ENCODE results near the gene UBN1. TPM values are rescaled to one million over a fixed set of nuclear protein-coding genes. Genes with fewer than 3 reads are reported as not detected.
"Not testable (repeated sequence)": the region's sequence is repeated elsewhere in the genome, so short reads cannot be mapped to it uniquely, and the experiment has no call there.

UBN1 gene
- polyA plus RNA-seq, 4 donors = 33.4 to 36.1 (median 35.0) TPM

DNA sequence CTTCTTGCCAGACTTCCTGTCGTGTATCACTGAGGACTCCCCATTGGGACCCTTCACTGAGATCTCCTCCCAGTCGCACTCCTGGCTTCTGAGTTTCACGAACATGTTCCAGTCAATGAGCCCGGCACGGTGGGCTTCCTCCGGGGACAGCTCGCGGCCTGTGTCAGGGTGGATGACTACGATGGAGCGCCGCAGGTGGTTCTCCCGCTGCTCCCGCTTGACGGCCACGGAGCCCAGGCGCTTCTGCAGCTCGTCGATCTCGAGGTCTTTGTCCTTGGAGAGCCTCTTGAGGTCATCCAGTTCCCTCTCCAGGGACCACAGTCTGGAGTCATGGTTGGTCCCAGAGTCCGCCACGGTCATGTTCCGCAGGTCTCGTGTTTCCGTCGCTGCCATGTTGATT, 36.2 kb downstream of the UBN1 start:
- no peak for DNase-seq (ENCODE audit: low read depth in 4 of 4, low spot score in 3 of 4)

DNA sequence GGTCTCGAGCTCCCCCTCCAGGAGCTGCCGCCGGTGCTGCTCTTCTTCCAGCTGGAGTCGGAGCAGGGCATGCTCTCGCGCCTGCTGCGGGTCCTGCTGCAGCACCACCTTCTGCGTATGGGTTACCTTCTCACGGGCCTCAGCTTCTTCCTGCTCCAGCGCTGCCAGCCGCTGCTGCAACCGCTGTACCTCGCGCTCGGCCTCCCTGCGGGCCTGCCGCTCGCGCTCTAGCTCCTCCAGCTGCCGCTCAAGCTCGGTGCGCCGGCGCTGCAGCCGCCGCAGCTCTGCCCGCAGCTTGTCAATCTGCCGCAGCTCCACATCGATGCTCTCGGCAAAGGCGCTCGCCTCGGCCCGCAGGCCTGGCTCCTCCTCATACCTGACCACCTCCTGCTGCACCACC, 36.9 kb downstream of the UBN1 start:
- DNase-seq (ENCODE audit: low read depth in 4 of 4, low spot score in 3 of 4) = no peak

DNA sequence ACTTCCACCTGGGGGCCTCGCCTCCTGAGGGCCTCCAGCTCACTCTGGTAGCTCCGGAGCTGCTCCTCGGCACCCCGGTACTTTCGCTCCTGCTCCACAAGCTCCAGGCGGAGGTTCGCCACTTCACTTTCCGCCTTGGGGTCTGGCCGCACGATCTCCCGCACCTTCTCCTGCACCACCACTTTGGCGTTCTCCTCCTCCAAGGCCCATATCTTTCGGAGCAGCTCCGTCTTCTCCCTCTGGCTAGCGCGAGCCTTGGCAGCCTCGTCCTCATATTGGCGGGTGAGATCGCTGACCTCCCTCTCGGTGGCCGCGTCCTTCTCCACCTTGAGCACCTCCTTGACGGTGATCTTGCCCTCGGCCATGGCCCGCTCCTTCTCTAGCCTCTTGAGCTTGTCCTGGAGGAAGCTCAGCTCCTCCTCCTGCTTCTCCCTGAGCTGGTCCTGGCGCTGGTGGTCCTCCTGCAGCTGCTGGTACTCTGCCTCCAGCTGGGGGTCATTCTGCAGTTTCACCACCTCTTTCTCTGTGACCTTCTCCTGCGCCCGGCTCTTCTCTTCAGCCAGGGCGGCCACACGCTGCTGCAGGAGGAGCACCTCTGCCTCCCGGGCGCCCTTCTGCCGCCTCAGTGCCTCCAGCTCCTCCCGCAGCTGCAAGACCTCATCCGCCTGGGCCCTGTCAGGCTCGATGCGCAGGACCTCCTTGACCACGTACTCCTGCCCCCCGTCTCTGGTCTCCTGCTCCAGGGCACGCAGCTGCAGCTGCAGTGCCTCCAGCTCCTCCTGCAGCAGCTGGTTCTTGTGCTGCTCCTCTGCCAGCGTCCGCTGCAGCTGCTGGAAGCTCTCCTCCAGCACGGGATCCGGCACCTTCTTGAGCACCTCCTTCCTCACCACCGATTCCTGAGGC, 37.9 kb downstream of the UBN1 start:
- DNase-seq (ENCODE audit: low read depth in 4 of 4, low spot score in 3 of 4) = no peak

DNA sequence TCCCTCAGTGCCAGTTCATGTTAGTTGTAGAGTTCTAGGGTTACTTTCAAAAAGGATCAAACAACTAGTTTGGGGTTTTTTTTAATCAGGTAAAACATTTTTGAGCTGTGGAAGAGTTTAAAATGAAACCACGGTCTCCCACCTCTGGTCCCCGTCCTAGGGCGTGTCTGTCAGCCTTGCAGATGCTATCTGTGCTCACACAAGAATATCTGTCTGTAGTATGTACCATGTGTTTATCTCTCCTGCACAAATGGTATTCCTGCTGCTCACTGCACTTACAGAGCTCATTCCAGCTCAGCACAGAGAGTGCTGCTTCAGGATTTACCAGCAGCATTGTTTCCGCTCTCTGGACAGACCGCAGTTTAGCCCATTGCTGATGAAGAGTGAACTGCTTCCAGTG, 38.9 kb downstream of the UBN1 start:
- DNase-seq (ENCODE audit: low read depth in 4 of 4, low spot score in 3 of 4) = no peak

DNA sequence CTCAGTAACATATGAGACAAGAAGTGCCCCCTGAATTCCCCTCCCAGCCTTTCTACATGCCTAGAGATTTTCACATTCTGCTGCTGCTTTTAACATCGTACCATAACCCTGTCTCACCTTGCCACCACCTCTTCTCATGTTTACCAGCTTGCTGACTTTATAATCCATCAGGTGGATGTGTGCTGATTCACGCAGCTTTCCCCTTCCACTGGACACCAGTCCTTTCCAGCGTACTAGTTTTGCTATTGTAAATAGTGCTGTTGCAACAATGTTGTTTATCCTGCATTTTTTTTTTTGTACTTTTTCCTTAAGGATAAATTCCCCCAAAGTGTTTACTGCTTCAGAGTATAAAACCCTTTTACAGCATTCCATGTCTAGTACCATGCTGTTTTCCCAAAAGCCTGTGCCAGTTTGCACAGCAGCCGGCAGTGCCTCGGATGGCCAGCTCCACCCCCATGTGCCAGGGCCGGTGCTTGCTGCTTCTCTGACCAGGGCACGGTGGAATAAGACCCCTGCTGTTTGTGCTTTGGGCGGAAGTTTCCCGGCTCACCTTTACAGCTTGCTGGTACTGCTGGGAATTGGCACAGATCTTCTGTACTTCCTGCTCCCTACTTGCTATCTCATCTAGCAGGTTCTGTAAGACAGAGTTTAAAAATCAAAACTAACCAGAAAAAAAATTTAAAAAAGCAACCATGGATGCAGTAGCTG, 41.3 kb downstream of the UBN1 start:
- DNase-seq (ENCODE audit: low read depth in 4 of 4, low spot score in 3 of 4) = no peak

DNA sequence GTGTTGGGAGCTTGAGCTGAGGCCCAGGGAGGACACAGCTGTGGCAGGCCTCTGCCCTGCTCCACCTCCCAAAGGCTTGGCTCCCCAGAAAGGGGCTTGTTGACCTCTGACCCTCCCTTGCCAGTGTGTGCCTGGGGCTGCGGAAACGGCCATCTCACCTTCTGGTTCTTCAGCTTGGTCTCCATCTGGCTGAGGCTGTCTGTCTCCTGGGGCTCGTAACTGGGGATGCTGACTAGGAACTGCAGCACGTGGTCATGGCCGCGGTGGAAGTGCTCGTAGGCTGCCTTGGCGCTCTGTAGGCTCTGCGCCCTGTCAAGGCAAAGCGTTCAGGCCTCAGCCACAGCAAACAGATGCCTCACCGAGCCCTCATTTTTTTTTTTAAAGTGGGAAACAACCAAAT, 42.7 kb downstream of the UBN1 start:
- DNase-seq (ENCODE audit: low read depth in 4 of 4, low spot score in 3 of 4) = no peak

DNA sequence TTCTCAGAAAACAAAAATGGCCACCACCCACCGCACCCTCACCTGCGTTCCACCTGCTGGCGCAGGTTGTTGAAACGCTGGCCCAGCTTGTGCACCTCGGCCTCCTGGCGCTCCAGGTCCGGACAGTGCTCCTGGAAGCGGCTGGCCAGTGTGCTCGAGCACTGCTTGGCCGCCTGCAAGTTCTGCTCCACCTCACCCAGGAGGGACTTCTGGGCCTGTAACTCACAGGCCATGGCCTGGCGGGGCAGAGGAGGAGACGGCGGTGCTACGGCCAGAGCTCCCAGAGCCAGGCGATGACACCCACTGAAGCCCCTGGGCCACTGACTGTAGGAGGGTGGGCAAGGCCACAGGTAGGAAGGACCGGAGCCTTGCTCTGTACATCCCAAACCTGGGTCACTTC, 43.4 kb downstream of the UBN1 start:
- no peak for DNase-seq (ENCODE audit: low read depth in 4 of 4, low spot score in 3 of 4)

DNA sequence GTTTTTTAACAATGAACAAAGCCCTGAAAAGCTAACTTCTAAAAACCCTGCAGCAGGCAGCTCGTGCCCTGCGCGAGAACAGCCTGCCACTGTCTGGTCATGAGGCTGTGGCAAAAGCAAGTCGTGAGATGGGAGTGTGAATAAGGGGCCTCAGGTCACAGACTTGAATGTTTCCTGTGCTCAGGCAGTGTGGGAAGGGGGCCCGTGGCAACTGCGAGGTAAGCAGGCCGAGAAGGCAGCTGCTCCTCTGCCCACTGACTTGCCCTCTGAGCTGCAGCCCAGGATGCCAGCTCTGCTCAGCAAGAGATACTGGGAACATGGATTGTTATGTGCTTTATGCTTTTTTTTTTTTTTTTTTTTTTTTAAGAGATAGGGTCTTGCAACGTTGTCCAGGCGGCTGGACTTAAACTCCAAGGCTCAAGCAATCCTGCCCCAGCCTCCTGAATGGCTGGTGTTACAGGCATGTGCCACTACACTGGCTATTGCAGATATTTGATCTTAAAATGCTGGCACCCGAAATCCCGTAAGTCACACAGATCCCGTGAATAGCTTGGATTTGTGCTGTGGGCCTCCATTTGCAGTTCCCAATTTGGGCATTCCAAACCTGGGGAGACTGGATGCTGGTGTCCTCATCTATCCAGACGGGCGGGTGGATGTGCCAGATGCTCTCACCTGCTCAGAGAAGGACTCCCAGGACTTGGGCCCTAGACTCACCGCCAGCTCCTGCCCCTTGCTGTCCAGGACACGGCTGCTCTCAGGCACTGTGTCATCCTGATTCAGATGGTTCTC, 44.0 kb downstream of the UBN1 start:
- DNase-seq (ENCODE audit: low read depth in 4 of 4, low spot score in 3 of 4) = no peak

DNA sequence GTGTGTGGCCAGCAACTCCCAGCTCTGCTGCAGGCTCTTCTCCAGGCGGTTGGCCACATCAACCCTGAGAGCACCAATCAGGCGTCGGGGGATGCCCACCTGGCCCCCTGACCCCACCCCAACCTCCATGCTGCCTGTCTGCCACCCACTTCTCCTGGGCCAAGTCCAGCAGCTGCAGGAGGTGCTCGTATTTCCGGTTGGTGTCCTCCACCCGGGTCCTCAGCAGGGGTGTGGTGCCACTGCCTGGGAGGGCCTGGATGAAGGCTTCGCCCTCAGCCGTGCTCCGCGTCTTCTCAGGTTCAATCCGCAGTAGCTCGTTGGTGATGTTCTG, 44.6 kb downstream of the UBN1 start:
- DNase-seq (ENCODE audit: low read depth in 4 of 4, low spot score in 3 of 4) = no peak

DNA sequence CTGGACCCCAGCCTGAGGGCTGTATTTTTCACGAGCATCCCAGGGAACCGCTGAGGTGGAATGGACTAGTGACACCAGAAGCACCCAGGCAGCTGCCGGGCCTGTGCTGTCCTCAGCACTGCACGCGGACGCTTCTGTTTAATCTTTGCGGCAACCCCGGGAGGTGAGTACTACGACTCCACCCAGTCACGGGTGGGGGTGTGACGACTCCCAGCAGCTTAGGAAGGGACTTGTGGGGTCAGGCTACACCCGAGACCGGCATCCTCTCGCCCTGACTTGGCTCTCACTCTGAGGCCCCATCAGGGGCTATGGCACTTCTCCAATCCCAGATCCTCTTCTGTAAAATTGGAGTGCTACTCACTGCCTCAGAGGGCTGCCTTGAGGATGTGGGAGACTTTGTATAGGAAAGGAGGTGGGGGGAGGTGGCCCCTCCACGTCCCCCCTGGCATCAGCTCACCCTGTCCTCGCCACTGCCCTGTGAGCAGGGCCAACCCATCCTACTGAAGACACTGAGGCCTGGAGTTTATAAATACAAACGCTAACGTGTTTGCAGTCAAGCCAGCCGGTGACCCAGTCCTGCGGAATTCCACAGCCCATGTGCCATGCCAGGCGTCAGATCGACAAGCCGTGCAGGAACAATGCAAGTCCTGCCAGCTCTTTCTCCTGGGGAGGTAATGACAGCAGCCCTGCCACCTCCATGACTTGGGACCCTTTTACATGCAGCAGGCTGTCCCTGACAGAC, 45.3 kb downstream of the UBN1 start:
- DNase-seq (ENCODE audit: low read depth in 4 of 4, low spot score in 3 of 4) = no peak

DNA sequence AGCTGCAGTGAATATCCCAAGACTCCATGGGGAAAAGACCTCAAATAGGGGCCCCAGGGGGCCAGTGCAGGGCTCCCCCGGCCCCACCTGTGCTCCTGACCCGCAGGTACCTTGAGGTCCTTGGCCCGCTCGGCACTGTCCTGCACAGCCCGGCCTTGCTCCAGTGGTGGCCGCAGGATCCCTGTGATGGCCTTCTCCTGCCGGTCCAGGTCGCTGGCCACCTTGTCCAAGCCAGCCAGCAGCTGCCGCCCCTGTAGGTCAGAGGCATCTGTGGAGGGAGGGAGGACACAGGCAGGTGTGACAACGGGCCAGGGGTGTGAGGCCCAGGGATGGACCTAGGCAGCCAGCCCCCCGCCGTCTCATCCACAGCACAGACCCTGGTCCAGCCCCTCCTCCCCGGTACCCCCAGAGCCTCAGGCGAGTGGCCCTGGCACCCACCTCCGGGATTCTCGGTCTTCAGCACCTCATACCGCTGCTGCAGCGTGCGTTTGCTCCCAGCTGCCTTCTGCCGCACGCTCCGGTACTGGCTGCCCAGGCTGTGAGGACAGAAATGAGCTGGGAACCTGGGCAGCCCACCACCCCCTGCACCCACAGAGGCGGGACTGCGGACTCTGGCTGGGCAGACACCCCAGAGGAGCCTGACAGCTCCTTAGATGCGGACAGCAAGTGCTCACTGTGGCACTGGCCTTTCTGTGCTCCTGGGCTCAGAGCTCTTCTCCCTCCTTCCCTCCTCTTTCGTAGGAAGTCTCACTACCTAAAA, 46.0 kb downstream of the UBN1 start:
- DNase-seq (ENCODE audit: low read depth in 4 of 4, low spot score in 3 of 4) = no peak

DNA sequence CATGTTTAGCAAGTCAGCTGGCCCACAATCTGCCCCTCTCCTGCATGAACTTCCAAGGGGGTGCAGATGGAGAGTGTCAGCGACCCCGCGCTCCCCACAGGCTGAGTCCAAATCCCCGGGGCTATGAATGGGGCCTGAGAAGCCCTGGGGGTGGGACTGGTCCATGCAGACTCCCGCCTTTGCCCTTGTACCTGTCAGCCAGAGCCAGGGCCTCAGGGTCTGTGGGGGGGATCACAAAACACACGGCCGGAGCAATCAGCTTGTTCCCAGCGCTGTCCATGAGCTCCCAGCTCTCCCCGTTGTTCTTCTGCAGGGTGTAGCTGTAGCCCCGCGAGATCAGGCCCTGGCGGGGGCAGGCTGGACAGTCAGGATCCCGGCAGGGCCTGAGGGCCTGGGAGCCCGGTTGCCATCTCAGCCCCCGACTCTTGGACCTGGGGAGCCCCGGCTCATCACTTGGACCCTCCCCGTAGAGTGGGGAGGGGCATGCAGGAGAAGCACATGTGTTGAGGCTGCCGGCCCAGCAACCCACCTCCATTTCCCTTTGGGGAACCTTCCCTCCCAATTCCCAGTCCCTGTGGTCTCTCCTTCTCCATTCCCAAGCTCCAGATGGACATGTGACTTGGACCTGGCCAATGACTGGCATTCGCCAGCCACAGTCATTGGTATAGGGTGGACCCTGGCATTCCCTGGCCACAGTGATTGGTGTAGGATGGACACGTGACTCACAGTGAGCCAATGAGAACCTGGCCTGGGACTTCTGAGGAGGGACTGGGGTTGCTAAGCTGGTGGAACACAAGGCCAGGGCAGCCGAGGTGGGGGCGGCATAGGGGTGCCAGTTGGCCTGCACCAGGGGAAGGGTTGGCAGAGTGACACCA, 47.2 kb downstream of the UBN1 start:
- no peak for DNase-seq (ENCODE audit: low read depth in 4 of 4, low spot score in 3 of 4)

DNA sequence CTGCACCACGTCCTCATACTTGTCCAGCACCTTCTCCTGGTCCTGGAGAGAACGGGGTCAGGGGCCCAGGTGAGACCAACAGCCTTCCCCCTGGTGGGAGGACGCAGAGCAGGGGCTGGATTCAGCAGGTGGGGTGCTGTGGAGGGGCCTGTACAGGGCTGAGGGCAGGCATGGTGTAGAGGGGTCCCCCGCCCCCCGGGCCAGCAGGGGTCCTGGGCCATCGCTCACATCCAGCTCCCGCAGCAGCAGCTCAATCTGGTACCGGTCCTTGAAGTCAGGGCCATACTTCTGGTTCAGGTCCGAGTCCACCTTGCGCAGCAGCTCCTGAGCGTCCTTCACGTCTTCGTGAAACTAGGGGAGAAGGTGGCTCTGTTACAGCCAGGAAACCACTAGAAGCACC, 48.1 kb downstream of the UBN1 start:
- no peak for DNase-seq (ENCODE audit: low read depth in 4 of 4, low spot score in 3 of 4)

DNA sequence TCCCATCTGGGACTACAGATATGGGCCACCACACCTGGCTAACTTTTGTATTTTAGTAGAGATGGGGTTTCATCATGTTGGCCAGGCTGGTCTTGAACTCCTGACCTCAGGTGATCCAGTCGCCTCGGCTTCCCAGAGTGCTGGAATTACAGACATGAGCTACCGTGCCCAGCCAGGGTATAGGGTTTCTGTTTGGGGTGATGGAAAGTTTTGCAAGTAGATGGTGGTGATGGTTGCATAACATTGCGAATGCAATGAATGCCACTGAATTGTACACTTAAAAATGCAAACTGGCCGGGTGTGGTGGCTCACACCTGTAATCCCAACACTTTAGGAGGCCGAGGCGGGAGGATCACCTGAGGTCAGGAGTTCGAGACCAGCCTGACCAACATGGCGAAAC, 49.5 kb downstream of the UBN1 start:
- DNase-seq (ENCODE audit: low read depth in 4 of 4, low spot score in 3 of 4) = not testable (repeated sequence)

DNA sequence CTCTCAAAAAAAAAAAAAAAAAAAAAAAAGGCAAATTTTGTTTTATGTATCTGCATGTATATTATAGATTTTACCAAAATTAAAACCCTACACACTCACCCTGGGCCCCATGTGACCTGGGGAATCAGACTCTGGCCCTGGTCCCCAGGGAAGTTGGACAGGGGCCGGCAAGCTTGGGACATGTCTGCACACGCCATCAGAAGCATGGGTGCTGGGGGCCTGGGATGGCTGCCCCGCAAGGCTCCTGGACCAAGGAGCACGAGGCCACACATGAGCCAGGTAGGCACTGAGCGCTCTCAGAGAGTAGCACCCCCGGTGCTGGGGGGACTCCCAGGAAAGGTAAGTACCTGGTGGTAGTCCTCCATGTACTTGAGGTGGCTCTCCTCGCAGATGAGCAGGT, 50.0 kb downstream of the UBN1 start:
- no peak for DNase-seq (ENCODE audit: low read depth in 4 of 4, low spot score in 3 of 4)

DNA sequence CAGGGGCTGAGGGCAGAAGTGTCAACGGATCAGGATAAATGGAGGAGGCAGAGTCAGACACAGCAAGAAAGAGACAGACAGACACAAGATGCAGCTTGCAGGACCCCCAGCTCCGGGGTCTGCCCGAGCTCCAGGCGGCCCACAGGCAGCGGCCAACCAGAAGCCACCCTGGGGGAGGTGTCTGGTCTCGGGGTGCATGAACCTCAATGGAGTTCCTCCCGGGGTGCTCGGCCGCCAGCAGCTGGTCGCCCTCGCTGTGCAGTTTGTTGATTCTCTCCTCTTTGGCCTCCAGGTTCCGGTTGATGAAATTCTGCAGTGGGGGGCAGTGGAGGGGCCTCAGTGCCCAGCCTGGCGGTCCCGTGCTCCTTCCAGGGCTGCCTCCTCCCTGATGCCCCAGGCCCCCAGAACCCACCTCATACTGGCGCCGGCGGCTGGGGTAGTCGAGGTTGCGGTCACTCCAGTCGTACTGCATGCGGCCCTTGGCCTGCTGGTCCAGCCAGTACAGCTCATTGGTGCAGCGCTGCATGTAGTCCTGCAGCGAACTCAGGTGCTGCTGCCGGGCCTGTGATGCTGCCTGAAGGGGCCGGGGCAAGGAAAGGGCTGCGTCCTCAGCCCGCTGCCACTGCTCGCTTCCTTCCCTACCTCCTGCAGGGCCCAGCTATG, 51.7 kb downstream of the UBN1 start:
- no peak for DNase-seq (ENCODE audit: low read depth in 4 of 4, low spot score in 3 of 4)

DNA sequence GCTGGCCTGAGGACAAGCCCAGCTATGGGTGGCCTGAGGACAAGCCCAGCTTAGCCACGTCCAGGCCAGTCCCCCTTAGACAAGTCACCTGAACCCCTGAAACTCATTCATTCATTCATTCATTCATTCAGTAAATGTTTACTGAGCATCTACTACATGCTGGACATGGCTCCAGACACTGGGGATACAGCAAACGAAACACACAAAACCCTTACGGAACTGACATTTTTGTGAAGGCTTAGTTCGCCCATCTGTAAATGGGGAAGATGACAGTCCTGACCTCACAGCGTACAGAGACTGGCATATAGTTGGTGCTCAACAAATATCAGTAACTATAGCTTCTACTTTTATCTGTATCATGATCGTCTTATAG, 52.2 kb downstream of the UBN1 start:
- DNase-seq (ENCODE audit: low read depth in 4 of 4, low spot score in 3 of 4) = no peak

DNA sequence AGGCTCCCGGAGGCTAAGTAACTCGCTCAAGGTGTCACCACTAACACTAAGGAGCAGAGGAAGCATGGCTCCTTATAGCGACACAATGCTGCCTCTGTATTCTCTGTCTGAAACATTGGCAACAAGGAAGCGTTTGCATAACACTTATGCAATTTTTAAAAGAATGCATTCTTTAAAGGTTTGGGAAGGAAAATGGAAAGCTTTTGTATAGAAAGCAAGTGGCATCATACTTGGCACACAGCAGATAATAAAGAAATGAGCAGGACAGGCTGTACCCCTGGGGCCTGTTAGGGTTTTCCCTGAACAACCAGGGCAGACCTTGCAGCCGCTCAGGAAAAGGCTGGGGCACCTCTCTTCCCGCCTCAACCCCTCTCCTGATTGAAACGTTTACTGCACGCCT, 52.8 kb downstream of the UBN1 start:
- no peak for DNase-seq (ENCODE audit: low read depth in 4 of 4, low spot score in 3 of 4)

DNA sequence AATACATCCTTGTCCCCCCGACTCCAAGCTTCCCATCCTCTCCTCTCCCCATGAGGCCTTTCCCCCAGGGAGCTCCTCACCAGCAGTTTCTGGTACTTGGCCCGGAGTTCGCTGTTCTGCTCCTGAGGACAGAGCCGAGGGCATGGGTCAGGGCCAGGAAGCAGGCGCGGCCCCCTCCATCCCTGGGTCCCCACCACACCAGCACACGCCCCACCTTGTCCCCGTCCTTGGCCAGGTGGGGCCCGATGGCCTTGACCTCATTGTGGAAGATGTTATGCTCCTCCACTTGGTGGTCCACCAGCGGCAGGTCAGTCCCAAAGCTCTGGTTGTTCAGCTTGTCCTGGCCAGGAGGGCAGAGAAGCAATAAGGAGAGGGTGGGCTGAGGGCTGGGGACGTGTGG, 53.5 kb downstream of the UBN1 start:
- DNase-seq (ENCODE audit: low read depth in 4 of 4, low spot score in 3 of 4) = no peak

Data from right renal pelvis (tissue), 4 donors.